Measurements from ENCODE around the gene DOK6. TPM values are rescaled to one million over a fixed set of nuclear protein-coding genes. Genes with fewer than 3 reads are reported as not detected.

Gene DOK6
- total RNA-seq, 1 experiment from 2014 or later = not detected

DNA sequence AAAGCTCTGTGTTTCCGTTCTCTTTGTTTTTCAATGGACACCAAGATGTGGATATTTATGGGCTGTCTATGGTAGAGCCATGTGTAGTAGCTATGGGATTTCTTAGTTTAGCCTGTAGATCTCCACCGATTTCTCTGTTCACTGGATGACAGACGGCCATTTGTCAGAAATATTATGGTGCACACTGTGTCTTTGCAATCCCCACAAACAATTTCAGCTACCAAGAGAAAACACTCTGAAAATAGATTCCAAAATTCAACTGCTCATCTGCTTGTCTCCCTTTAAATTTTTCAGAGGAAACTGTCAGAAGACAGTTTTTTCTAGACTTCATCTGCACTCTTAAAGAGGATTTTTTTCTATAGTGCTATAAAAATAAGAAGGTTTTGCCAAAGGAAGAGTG lies 380.2 kb downstream of the DOK6 start:
- H3K9me3 ChIP-seq (replicated peaks) = no peaks in the 10 kb centered on the region
- no peak for DNase-seq (ENCODE audit: low read depth in 1 of 2, low spot score in 2 of 2)
- no peaks in the 10 kb centered on the region for H3K4me1 ChIP-seq (replicated peaks)
- H3K27me3 ChIP-seq (replicated peaks) = 0 out of 2 replicates have a peak, but pooled peaks cover 3% of the 10 kb centered on the region
- H3K4me3 ChIP-seq = no peak overlapping the region
- H3K27ac ChIP-seq = no peak overlapping the region
- no peaks in the 10 kb centered on the region for H3K36me3 ChIP-seq

DNA sequence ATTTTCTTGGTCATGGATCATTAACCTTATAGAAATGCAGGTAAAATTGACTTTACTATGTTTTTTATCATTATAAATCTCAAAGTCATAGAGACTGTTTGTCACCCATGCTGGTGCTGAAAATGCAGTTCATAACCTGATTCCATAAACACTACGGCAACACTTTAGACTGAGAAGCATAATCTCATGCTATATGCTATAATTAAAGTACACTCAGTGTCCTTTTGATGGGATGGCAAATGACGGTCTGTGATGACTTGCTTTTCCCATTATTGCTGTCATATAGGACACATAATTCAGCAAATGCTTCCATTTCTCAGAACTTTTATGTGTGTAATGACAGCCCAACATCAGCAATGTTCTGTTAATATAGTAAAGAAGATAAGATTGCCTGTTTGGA lies 384.1 kb downstream of the DOK6 start:
- no peaks in the 10 kb centered on the region for H3K27me3 ChIP-seq (replicated peaks)
- DNase-seq (ENCODE audit: low read depth in 1 of 2, low spot score in 2 of 2) = no peak
- no peaks in the 10 kb centered on the region for H3K9me3 ChIP-seq (replicated peaks)
- no peak overlapping the region for H3K27ac ChIP-seq
- H3K36me3 ChIP-seq = no peaks in the 10 kb centered on the region
- H3K4me3 ChIP-seq = no peak overlapping the region
- H3K4me1 ChIP-seq (replicated peaks) = peaks cover 13% of the 10 kb centered on the region

DNA sequence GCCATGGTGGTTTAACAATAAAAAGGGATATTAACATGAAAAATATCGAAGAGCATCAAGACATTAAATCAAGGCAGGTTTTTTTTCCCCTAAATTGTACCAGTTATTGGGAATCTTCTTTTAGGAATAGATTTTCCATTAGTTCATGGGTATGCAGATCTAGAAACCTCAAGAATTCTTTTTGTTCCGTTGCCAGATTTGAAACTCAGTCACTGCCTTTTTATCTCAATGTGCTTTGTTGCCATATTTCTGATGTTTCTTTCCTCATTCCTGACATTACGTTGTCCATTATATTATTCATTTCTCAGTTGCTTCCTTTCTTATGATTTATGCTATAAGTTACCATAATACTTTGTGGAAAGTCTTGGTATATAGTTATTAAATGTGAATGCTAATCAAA lies 384.8 kb downstream of the DOK6 start:
- H3K27ac ChIP-seq = no peak overlapping the region
- no peak overlapping the region for H3K4me3 ChIP-seq
- H3K36me3 ChIP-seq = no peaks in the 10 kb centered on the region
- no peaks in the 10 kb centered on the region for H3K27me3 ChIP-seq (replicated peaks)
- peaks cover 13% of the 10 kb centered on the region for H3K4me1 ChIP-seq (replicated peaks)
- no peak for DNase-seq (ENCODE audit: low read depth in 1 of 2, low spot score in 2 of 2)
- no peaks in the 10 kb centered on the region for H3K9me3 ChIP-seq (replicated peaks)

DNA sequence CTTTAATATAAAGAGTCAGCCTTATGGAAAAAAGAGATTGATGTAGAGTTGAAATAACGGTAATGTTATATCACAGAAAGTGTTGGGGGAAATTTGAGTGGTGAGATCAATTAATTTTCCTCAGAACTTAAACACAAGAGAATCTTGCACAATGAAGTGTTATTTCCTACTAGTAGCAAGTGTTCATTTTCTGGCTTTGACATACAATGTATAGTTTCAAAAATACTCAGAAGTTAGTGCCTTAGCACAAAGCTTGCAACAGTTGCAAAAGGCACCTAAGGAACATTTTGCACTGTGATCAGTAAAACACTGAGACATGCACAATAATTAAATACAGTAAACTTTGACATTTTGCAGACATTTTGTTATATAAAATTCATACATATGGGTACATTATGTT lies 385.7 kb downstream of the DOK6 start:
- Histone ChIP-seq H3K27ac (no peak overlapping the region), H3K9me3 (replicated peaks) (no peaks in the 10 kb centered on the region), H3K4me1 (replicated peaks) (peaks cover 13% of the 10 kb centered on the region), H3K4me3 (no peak overlapping the region), H3K36me3 (no peaks in the 10 kb centered on the region), H3K27me3 (replicated peaks) (no peaks in the 10 kb centered on the region)
- no peak for DNase-seq (ENCODE audit: low read depth in 1 of 2, low spot score in 2 of 2)

DNA sequence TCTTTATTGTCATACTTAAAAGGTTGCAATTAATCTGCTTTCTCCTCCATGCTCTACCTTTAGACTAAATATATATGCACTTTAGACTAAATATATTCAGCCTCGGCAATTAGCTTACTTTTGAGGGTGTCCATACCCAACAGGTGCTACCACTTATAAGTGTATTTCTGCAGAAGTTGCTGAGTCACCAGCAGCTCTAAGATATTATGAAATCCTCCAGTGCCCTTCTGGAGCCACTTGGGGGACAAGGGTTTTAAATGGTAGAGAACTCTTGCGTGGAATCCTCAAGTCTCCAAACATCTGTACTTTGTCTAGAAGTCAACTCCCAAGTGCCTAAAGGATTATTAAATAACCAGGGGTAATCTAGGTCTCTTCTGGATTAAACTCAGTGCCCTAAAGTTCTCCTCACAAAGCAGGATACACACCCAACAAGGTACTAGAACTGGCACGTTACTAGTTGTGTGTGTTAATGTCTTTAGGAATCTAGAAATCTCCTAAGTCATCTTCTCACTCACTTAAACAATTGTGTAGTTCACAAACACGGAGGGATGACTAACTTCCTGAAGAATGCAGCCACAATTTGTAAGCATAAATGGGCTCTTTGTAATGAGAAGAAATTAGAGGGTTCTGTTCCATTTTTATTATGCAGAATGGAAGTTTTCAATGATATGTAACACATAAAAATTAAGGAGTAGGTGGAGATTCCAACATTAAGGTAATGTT lies 387.3 kb downstream of the DOK6 start:
- H3K4me3 ChIP-seq = no peak overlapping the region
- H3K9me3 ChIP-seq (replicated peaks) = no peaks in the 10 kb centered on the region
- 0 out of 2 replicates have a peak overlapping the region, but pooled peaks have one; percentile 32 for H3K27ac ChIP-seq
- no peaks in the 10 kb centered on the region for H3K27me3 ChIP-seq (replicated peaks)
- peak in 1 of 2 experiments; percentile 46 for DNase-seq (ENCODE audit: low read depth in 1 of 2, low spot score in 2 of 2)
- H3K4me1 ChIP-seq (replicated peaks) = peaks cover 13% of the 10 kb centered on the region
- no peaks in the 10 kb centered on the region for H3K36me3 ChIP-seq

DNA sequence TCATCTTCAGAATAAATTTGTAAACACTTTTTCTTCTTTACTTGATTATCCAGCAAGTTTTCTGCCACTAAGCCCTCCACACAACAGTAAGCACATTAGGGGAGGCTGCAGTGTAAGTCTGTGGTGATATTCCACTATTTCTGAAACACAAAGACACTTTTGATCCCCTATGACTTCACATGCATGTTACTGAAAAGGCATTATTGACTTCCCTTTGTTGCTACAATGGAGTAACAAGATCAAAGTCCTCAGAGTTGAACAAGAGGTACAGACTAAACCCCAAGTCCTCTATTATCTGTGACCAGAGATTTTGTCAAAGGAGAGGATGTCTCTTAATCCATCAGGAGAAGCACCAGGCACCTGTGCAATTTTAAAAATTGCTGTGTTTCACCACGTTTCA lies 389.1 kb downstream of the DOK6 start:
- Histone ChIP-seq H3K36me3 (no peaks in the 10 kb centered on the region), H3K4me3 (no peak overlapping the region), H3K27me3 (replicated peaks) (no peaks in the 10 kb centered on the region), H3K9me3 (replicated peaks) (no peaks in the 10 kb centered on the region), H3K27ac (no peak overlapping the region), H3K4me1 (replicated peaks) (peaks cover 13% of the 10 kb centered on the region)
- DNase-seq (ENCODE audit: low read depth in 1 of 2, low spot score in 2 of 2) = no peak

DNA sequence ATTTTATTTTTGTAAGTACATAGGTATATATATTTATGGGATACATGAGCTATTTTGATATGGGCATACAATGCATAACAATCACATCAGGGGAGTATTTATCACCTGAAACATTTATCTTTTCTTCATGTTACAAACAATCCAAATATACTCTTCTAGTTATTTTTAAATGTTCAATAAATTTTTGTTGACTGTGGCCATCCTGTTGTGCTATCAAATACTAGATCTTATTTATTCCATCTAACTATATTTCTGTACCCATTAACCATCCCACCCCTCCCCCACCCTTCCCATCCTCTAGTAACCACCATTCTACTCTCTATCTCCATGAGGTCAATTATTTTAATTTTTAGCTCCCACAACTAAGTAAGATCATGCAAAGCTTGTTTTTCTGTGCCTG lies 390.0 kb downstream of the DOK6 start:
- H3K27me3 ChIP-seq (replicated peaks) = no peaks in the 10 kb centered on the region
- no peaks in the 10 kb centered on the region for H3K36me3 ChIP-seq
- no peak overlapping the region for H3K27ac ChIP-seq
- H3K4me3 ChIP-seq = no peak overlapping the region
- H3K4me1 ChIP-seq (replicated peaks) = peaks cover 13% of the 10 kb centered on the region
- no peak for DNase-seq (ENCODE audit: low read depth in 1 of 2, low spot score in 2 of 2)
- H3K9me3 ChIP-seq (replicated peaks) = no peaks in the 10 kb centered on the region

DNA sequence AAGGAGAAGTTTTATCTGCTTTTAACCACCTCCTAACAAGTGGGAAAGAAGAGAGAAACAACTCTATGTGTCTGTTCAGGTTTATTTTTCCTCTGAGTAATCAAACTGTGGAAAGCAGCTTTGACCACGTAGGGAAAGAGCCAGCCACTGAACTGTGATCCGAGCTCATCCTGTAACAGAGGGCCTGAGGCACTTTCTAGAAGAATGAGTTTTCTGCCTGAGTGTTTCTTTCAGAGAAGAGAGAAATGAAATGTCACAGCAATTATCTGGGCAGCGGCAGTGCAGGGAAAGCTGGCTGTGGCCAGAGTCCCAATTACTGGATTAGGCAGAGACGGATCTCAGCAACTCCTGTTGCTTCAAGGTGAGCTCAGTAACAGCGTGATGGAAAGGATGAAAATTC lies 395.1 kb downstream of the DOK6 start:
- DNase-seq (ENCODE audit: low read depth in 1 of 2, low spot score in 2 of 2) = no peak
- no peaks in the 10 kb centered on the region for H3K9me3 ChIP-seq (replicated peaks)
- no peak overlapping the region for H3K27ac ChIP-seq
- no peaks in the 10 kb centered on the region for H3K36me3 ChIP-seq
- no peaks in the 10 kb centered on the region; the same call in 1 of the 2 replicates for H3K27me3 ChIP-seq (replicated peaks)
- no peak overlapping the region for H3K4me3 ChIP-seq
- no peaks in the 10 kb centered on the region for H3K4me1 ChIP-seq (replicated peaks)

DNA sequence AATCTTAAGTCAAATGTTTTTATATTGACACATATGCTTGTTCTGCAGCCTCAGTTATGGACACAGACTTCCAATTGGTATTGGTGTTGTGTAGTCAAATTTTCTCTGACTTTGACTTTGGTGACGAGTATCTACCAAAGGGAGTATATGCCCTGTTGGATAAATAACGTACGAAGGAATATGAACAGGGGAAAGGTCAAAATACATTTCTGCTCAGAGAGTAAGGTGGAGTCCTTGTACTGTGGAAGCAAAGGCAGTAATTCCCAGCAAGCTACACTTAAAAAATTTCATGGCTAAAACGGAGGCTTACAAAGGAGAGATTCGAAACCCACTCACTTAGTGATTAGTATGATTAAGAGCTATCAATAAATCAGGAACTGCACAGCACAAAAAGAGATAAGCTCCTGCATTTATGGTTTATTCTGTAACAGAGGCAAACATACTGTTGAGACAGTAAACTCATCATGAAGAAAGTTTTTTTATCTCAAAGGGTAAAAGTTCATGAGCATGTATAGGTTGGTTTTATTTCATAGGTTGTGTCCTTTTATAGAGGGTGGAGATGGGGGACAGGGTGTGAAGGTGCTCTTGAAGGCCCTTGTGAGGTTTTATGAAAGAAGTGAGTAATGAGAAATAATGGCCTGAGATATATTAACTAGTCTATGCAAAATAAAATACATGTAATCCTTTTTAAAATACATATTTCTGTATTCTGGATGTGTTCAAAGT lies 404.3 kb downstream of the DOK6 start:
- Histone ChIP-seq H3K27me3 (replicated peaks) (no peaks in the 10 kb centered on the region), H3K4me1 (replicated peaks) (no peaks in the 10 kb centered on the region), H3K36me3 (no peaks in the 10 kb centered on the region), H3K27ac (no peak overlapping the region), H3K4me3 (no peak overlapping the region), H3K9me3 (replicated peaks) (no peaks in the 10 kb centered on the region)
- no peak for DNase-seq (ENCODE audit: low read depth in 1 of 2, low spot score in 2 of 2)

DNA sequence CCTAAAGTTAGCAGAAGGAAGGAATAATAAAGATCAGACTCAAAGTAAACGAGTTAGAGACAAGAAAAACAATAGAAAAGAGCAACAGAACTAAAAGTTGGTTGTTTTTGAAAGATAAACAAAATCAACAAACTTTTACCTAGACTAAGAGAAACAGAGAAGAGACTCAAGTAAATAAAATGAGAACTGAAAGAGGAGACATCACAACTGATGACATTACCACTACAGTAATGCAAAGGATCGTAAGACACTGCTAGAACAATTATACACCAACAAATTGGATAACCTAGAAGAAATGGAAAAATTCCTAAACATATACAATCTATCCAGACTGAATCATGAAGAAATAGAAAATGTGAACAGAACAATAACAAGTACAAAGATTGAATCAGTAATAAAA lies 407.7 kb downstream of the DOK6 start:
- Histone ChIP-seq H3K4me3 (no peak overlapping the region), H3K4me1 (replicated peaks) (no peaks in the 10 kb centered on the region), H3K9me3 (replicated peaks) (no peaks in the 10 kb centered on the region), H3K27ac (no peak overlapping the region), H3K36me3 (no peaks in the 10 kb centered on the region), H3K27me3 (replicated peaks) (no peaks in the 10 kb centered on the region)
- DNase-seq (ENCODE audit: low read depth in 1 of 2, low spot score in 2 of 2) = no peak

DNA sequence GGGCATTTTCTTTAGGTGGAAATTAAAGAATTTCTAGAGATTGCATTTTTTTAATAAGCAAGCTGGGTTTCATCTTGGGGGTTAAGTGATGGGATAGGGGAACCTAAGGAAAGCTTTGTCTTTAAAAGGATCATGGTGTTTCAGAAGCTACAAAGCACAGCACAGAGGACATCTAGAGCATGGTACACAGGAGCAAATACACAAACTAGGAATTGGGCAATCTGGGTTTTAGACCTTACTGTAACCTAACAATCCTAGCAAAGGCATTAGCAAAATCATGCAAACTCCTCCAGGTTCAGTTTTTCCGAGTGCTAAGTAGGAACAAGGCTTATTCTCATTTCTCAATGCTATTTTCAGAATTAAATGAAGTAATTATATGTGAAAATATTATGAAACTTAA lies 412.9 kb downstream of the DOK6 start:
- no peaks in the 10 kb centered on the region for H3K36me3 ChIP-seq
- H3K9me3 ChIP-seq (replicated peaks) = no peaks in the 10 kb centered on the region
- H3K4me1 ChIP-seq (replicated peaks) = no peaks in the 10 kb centered on the region
- no peaks in the 10 kb centered on the region for H3K27me3 ChIP-seq (replicated peaks)
- no peak for DNase-seq (ENCODE audit: low read depth in 1 of 2, low spot score in 2 of 2)
- H3K27ac ChIP-seq = no peak overlapping the region
- H3K4me3 ChIP-seq = no peak overlapping the region

DNA sequence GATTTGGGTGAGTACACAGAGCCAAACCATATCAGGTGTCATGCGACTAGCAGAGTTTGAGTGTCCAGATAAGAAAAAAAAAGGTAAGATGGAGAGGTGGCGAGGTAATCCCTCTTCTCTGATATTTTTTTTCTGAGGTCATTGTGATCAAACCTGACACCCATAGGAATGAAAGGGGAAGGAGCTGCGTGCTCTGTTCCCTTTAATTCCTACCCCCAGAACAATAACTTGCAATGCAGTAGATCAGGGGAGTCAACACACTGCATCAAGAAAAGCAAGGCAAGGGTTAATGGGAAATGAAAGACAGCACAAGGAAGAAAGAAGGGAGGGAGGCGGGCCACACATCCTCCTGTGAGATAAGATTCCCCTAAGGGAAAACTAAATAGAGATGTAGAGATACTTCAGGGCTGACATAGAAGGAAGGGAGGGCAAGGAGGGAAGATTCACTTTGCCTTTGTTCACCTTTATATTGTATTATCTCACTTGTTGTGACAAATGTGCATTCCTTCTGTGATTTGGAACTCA lies 414.2 kb downstream of the DOK6 start:
- no peak overlapping the region for H3K4me3 ChIP-seq
- no peak for DNase-seq (ENCODE audit: low read depth in 1 of 2, low spot score in 2 of 2)
- H3K36me3 ChIP-seq = no peaks in the 10 kb centered on the region
- no peak overlapping the region for H3K27ac ChIP-seq
- no peaks in the 10 kb centered on the region for H3K9me3 ChIP-seq (replicated peaks)
- H3K4me1 ChIP-seq (replicated peaks) = no peaks in the 10 kb centered on the region
- H3K27me3 ChIP-seq (replicated peaks) = no peaks in the 10 kb centered on the region

DNA sequence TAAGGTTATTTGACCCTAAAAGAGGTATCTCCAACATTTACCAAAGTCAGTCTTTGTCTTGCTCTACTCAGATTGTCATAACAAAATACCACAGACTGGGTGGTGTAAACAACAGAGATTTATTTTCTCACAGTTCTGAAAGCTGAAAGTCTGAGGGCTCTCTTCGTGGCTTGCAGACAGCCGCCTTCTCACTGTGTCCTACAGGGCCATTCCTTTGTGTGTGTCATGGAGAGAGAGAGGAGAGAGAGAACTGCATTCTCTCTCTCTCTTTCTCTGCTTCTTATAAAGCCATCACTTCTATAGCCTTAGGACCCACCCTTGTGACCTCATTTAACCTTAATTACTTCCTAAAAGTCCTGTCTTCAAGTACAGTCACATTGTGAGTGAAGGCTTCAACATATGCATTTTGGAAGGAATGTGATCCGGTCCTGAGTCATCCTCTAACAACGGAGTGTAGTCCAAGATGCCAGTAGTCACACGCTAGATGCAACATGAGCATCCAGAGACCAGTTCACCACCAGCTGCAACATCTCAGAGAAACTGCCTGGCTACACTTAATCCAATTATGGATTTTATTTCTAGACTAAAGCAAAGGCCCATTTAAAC lies 416.8 kb downstream of the DOK6 start:
- Histone ChIP-seq H3K4me3 (no peak overlapping the region), H3K27ac (no peak overlapping the region)

DNA sequence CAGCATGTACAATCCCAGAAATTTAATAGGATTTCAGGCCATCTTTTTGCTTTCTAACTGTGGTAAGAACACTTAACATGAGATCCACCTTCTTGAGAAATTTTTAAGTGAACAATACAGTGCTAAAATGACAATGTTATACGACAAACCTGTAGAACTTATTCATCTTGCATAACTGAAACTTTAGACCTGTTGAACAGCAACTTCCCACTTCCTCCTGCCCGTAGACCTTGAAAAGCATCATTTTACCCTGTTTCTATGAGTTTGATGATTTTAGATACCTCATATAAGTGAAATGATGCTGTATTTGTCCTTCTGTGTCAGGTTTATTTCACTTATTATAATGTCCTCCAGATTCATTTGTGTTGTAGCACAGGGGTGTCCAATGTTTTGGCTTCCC lies 418.8 kb downstream of the DOK6 start:
- no peaks in the 10 kb centered on the region for H3K9me3 ChIP-seq (replicated peaks)
- no peak for DNase-seq (ENCODE audit: low read depth in 1 of 2, low spot score in 2 of 2)
- H3K27me3 ChIP-seq (replicated peaks) = no peaks in the 10 kb centered on the region
- H3K36me3 ChIP-seq = no peaks in the 10 kb centered on the region
- no peak overlapping the region for H3K27ac ChIP-seq
- no peaks in the 10 kb centered on the region for H3K4me1 ChIP-seq (replicated peaks)
- H3K4me3 ChIP-seq = no peak overlapping the region

More for the DNA sequence above, 416.8 kb downstream of the DOK6 start:
- Histone ChIP-seq H3K4me1 (replicated peaks) (no peaks in the 10 kb centered on the region), H3K27me3 (replicated peaks) (no peaks in the 10 kb centered on the region), H3K36me3 (no peaks in the 10 kb centered on the region), H3K9me3 (replicated peaks) (no peaks in the 10 kb centered on the region)
- DNase-seq (ENCODE audit: low read depth in 1 of 2, low spot score in 2 of 2) = no peak

Data from SJSA1 (cell line).